Bronchial epithelial cell (primary cell): ENCODE results near the gene KIN. TPM values are rescaled to one million over a fixed set of nuclear protein-coding genes. Genes with fewer than 3 reads are reported as not detected.
"Not testable (repeated sequence)": the region's sequence is repeated elsewhere in the genome, so short reads cannot be mapped to it uniquely, and the experiment has no call there.

Source experiments
- DNase-seq: peaks from one replicate; pipeline ENCODE4 v3.0.0-alpha.2; 2010; ENCODE audit warnings: low read depth
- FAIRE-seq: peaks from 2 replicates; lab custom pipeline; 2011; peaks lifted over from hg19 to GRCh38; lab: Jason Lieb, UNC
- H3K27me3 ChIP-seq: 2 replicates; pipeline ENCODE4 v1.5.1; 2011; ENCODE audit warnings: low read length; ENCODE audit not compliant: control insufficient read depth, insufficient read depth
- H3K36me3 ChIP-seq: 2 replicates; pipeline ENCODE4 v1.5.1; 2011; ENCODE audit warnings: low read length; ENCODE audit not compliant: control insufficient read depth, insufficient read depth
- H3K4me3 ChIP-seq: 2 replicates; pipeline ENCODE4 v1.5.1; 2011; ENCODE audit warnings: mild to moderate bottlenecking, low read depth, low read length, control low read depth
- total RNA-seq: library from RNA; depleted of rRNA; stranded (reverse); fragments of >200 nt; gene quantifications from 2 replicates; pipeline ENCODE4 v1.2.1, GENCODE V29; 2014
- TF ChIP-seq, protein P1 (sequence below): IDR thresholded peaks from 2 replicates; pipeline ENCODE4 v1.5.1; 2011; ENCODE audit warnings: mild to moderate bottlenecking, moderate library complexity, low read length, control low read depth, inconsistent platforms; ENCODE audit not compliant: insufficient read depth, severe bottlenecking

Gene KIN
- total RNA-seq, 1 donor from 2014 or later, result 2.9 TPM

DNA sequence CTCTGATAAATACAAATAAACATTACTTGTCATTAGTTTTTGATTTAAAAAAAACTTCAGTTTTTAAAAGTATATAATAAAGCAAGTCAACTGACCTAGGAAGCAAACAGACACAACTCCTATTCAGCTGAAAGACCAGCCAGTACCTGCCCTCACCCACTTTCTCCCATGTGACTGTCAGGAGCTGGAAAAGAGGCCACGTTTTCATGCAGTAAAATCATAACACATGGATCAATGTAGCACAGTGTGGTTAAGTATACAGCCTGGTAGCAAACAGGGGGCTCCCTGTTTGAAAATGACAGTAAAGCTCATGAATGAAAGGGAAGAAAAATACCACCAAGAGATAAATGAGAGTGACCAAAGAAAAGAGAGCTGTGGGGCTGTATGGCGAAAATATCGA is 21.6 kb downstream of the KIN start:
- DNase-seq, result no peak
- no peaks in the 10 kb centered on the region for H3K27me3 ChIP-seq
- no peak for FAIRE-seq
- no peak overlapping the region for H3K4me3 ChIP-seq
- TF ChIP-seq, protein P1, sequence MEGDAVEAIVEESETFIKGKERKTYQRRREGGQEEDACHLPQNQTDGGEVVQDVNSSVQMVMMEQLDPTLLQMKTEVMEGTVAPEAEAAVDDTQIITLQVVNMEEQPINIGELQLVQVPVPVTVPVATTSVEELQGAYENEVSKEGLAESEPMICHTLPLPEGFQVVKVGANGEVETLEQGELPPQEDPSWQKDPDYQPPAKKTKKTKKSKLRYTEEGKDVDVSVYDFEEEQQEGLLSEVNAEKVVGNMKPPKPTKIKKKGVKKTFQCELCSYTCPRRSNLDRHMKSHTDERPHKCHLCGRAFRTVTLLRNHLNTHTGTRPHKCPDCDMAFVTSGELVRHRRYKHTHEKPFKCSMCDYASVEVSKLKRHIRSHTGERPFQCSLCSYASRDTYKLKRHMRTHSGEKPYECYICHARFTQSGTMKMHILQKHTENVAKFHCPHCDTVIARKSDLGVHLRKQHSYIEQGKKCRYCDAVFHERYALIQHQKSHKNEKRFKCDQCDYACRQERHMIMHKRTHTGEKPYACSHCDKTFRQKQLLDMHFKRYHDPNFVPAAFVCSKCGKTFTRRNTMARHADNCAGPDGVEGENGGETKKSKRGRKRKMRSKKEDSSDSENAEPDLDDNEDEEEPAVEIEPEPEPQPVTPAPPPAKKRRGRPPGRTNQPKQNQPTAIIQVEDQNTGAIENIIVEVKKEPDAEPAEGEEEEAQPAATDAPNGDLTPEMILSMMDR, result no peak
- peaks cover 6% of the 10 kb centered on the region for H3K36me3 ChIP-seq

DNA sequence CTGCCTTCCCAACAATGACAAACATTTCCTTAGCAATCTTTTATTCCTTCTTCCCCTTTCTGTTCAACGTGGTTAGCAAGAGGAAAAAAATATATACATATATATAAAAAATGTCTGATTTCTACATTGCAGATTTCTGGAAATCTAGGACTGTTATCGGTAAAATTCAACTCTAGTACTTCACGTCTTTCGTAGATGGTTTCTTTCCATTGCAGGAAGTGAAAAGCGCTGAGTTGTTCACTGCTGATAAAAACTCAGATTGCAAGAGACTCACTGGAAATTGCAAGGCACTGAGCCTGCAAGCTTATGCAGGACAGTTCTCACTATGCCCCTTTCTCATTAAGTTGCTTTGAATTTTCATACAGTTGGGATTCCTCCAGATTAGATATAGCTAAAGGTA is 23.9 kb downstream of the KIN start:
- DNase-seq (no peak), FAIRE-seq (no peak)
- TF ChIP-seq, protein P1, result no peak
- Histone ChIP-seq H3K4me3 (no peak overlapping the region), H3K36me3 (peaks cover 4% of the 10 kb centered on the region), H3K27me3 (no peaks in the 10 kb centered on the region)

DNA sequence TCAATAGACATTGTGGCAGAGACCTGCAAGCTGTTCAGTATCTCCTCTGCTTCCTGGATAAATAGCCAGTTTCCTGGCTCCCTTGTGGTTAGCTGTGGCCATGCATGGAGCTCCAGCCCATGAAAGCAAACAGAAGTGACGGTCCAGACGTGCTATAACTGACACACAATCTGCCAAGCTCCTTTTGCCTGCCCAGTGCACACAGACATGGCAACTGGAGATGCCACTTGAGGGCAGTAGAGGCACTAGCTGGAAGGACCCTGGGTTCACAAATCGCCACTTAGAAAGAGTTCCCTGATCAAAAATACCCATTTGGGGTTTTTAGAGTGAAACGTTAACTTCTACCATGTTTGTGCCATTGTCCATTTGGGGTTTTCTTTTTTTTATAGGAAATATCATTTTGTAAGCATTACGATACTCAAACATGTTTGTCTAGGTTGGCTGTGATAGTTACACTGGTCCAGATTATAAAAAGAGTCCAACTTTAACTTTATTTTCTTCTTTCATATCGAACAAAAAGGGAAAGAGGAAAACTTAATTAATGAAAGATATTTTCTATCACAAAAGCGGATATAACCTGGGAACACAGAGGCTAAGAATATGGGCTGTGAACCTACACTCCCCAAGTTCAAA is 31.3 kb downstream of the KIN start:
- FAIRE-seq, result no peak
- TF ChIP-seq, protein P1, result peak; percentile 68
- no peaks in the 10 kb centered on the region for H3K27me3 ChIP-seq
- H3K36me3 ChIP-seq, result peaks cover 7% of the 10 kb centered on the region
- H3K4me3 ChIP-seq, result no peak overlapping the region
- DNase-seq, result peak; percentile 42

DNA sequence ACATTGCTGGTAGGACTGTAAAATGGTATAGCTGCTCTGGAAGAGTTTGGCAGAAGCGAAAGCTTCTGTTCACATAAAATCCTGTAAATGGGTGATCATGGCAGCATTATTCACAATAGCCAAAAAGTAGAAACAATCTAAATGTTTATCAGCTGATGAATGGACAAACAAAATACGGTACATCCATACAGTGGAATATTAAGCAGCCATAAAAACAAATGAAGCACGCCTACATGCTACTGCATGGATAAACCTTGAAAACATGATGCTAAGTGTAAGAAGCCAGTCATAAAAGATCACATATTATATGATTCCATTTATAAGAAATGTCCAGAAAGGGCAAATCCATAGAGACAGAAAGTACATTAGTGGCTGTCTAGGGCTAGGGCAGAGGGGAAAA is 32.7 kb downstream of the KIN start:
- DNase-seq (no peak), FAIRE-seq (no peak)
- TF ChIP-seq, protein P1, result no peak
- Histone ChIP-seq H3K4me3 (no peak overlapping the region), H3K27me3 (no peaks in the 10 kb centered on the region), H3K36me3 (peaks cover 7% of the 10 kb centered on the region)

DNA sequence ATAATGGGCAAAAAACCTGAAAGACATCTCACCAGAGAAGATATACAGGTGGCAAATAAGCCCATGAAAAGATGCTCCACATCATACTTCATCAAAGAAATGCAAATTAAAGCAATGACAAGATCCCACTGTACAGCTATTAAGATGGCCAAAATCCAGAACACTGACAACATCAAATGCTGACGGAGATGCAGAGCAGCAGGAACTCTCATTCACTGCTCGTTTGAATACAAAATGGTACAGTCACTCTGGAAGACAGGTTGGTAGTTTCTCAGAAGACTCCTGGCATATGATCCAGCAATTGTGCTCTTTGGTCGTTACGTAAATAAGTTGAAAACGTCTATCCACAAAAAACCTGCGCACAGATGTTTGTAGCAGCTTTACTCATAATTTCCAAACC is 35.5 kb downstream of the KIN start:
- no peaks in the 10 kb centered on the region for H3K27me3 ChIP-seq
- FAIRE-seq (no peak), DNase-seq (no peak)
- no peak overlapping the region for H3K4me3 ChIP-seq
- H3K36me3 ChIP-seq, result peaks cover 7% of the 10 kb centered on the region
- TF ChIP-seq, protein P1, result no peak

DNA sequence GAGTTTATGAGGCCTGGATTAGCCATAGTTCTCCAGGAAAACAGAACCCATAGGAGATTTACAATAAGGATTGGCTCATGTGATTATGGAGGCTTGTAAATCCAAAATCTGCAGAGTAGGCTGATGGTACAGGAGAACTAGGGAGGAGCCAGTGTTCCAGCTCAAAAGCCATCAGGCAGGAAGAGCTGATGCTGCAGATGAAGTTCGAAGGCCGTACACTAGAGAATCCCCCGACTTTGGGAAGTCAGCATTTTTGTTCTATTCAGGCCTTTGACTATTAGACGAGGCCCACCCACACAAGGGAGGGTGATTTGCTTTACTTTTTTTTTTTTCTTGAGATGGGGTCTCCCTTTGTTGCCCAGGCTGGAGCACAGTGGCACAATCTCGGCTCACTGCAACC is 37.6 kb downstream of the KIN start:
- FAIRE-seq (no peak), DNase-seq (no peak)
- Histone ChIP-seq H3K36me3 (peaks cover 7% of the 10 kb centered on the region), H3K27me3 (no peaks in the 10 kb centered on the region), H3K4me3 (no peak overlapping the region)
- TF ChIP-seq, protein P1, result no peak

DNA sequence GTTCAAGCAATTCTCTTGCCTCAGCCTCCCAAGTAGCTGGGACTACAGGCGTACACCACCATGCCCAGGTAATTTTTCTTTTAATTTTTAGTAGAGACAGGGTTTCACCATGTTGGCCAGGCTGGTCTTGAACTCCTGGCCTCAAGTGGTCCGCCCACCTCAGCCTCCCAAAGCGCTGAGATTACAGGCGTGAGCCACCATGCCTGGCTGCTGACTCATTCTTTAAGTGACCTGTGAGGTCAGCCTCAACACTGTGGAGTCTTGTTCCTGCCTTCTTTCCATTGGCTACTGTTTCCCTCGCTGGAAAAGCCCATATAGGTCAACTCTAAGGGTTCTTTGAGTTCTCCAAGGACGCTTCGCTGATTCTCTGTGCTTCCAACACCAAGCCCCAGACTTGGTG is 39.2 kb downstream of the KIN start:
- H3K36me3 ChIP-seq, FAIRE-seq, H3K27me3 ChIP-seq, DNase-seq, H3K4me3 ChIP-seq: not testable (repeated sequence)
